ENCODE data around the gene LTBP3. TPM values are rescaled to one million over a fixed set of nuclear protein-coding genes. Genes with fewer than 3 reads are reported as not detected.

Gene LTBP3
- polyA plus RNA-seq, 1 experiment, result 77.7 TPM

- peak; percentile 89 for DNase-seq (ENCODE audit: low read depth)
- TF ChIP-seq CTCF (IDR thresholded peaks at IDR 0.05; ENCODE audit: insufficient read depth, low read depth, low read length), result no peak
- Histone ChIP-seq H3K4me3 (ENCODE audit: low read depth, low read length) (no peak overlapping the region), H3K36me3 (ENCODE audit: control insufficient read depth, insufficient read depth, low read length) (no peaks in the 10 kb centered on the region), H3K27me3 (ENCODE audit: control insufficient read depth, insufficient read depth, low read length) (no peaks in the 10 kb centered on the region)
- ChIA-PET CTCF (interaction anchor here (1.7 to 7.3 kb wide), 3 partner anchors 11 to 72 kb away, joined by 7 to 62 read pairs (median 8); no protein-coding TSS in a partner anchor), POLR2A (interaction anchor here (0.7 to 4.5 kb wide), 10 partner anchors 8 to 71 kb away, joined by 3 to 108 read pairs (median 7); partner anchors contain the start of genes MALAT1 and NEAT1)
Measured at GRCh38 chr11:65489035-65489705, 69.0 kb downstream of the LTBP3 start.

Small RNAs within 50 kb of the gene (small RNA-seq; reads per million reads assigned to genes)
- gene AP001362.1 (ENCODE audit: insufficient read length, low read depth, low replicate concordance), result not detected
- gene RF01684 (ENCODE audit: insufficient read length, low read depth, low replicate concordance), result not detected

Other genes starting within 250 kb of the LTBP3 start
- 11.7 and 23.2 TPM in 2 replicates for gene CDC42EP2, start 243.5 kb downstream of the LTBP3 start, polyA plus RNA-seq (2011; rRNA removed)
- gene DPF2, start 224.5 kb downstream of the LTBP3 start, polyA plus RNA-seq (2011; rRNA removed), result 29.5 and 45.2 TPM in 2 replicates
- 0.04 and 0.06 TPM in 2 replicates for gene TIGD3, start 203.6 kb downstream of the LTBP3 start, polyA plus RNA-seq (2011; rRNA removed)
- 1.1 and 2.1 TPM in 2 replicates for gene SLC25A45, start 175.7 kb downstream of the LTBP3 start, polyA plus RNA-seq (2011; rRNA removed)
- 15.0 and 21.6 TPM in 2 replicates for gene FRMD8, start 171.7 kb downstream of the LTBP3 start, polyA plus RNA-seq (2011; rRNA removed)
- 59.2 and 87.2 TPM in 2 replicates for gene NEAT1, start 135.6 kb downstream of the LTBP3 start, polyA plus RNA-seq (2011; rRNA removed)
- gene MALAT1, start 59.3 kb downstream of the LTBP3 start, polyA plus RNA-seq (2011; rRNA removed), result 924 and 1,611 TPM in 2 replicates
- 81.7 and 134 TPM in 2 replicates for gene SCYL1, start 33.3 kb downstream of the LTBP3 start, polyA plus RNA-seq (2011; rRNA removed)
- gene ZNRD2, start 12.1 kb upstream of the LTBP3 start, polyA plus RNA-seq (2011; rRNA removed), result 48.7 and 73.3 TPM in 2 replicates
- 38.2 and 56.9 TPM in 2 replicates for gene FAM89B, start 14.2 kb upstream of the LTBP3 start, polyA plus RNA-seq (2011; rRNA removed)
- gene EHBP1L1, start 17.7 kb upstream of the LTBP3 start, polyA plus RNA-seq (2011; rRNA removed), result 17.9 and 30.9 TPM in 2 replicates
- gene KCNK7, start 37.4 kb upstream of the LTBP3 start, polyA plus RNA-seq (2011; rRNA removed), result 0.06 and 0.07 TPM in 2 replicates
- gene MAP3K11, start 55.9 kb upstream of the LTBP3 start, polyA plus RNA-seq (2011; rRNA removed), result 11.7 and 18.1 TPM in 2 replicates
- gene PCNX3, start 57.4 kb upstream of the LTBP3 start, polyA plus RNA-seq (2011; rRNA removed), result 9.8 and 19.7 TPM in 2 replicates
- 13.4 and 21.6 TPM in 2 replicates for gene SIPA1, start 79.7 kb upstream of the LTBP3 start, polyA plus RNA-seq (2011; rRNA removed)
- gene RELA, start 104.6 kb upstream of the LTBP3 start, polyA plus RNA-seq (2011; rRNA removed), result 27.6 and 46.2 TPM in 2 replicates
- gene KAT5, start 153.9 kb upstream of the LTBP3 start, polyA plus RNA-seq (2011; rRNA removed), result 31.4 and 50.9 TPM in 2 replicates
- 28.0 and 33.9 TPM in 2 replicates for gene RNASEH2C, start 162.4 kb upstream of the LTBP3 start, polyA plus RNA-seq (2011; rRNA removed)
- 4.6 and 7.5 TPM in 2 replicates for gene AP5B1, start 222.6 kb upstream of the LTBP3 start, polyA plus RNA-seq (2011; rRNA removed)
- gene OVOL1, start 228.7 kb upstream of the LTBP3 start, polyA plus RNA-seq (2011; rRNA removed), result not detected in 2 replicates